Natural killer cell (primary cell): ENCODE results near the gene CTAG2. TPM values are rescaled to one million over a fixed set of nuclear protein-coding genes. Genes with fewer than 3 reads are reported as not detected.
"Not testable (repeated sequence)": the region's sequence is repeated elsewhere in the genome, so short reads cannot be mapped to it uniquely, and the experiment has no call there.

ENCODE experiments used
- ATAC-seq, 3 donors: fragments of 150-1000 bp in 2 of 3; fragments of 200-7000 bp in 1 of 3; cut with Tn5 transposase; 1 replicate in 1 of 3; 2 replicates in 2 of 3; pipeline ENCODE4 v1.10.0; 2021; ENCODE audit warnings: mild to moderate bottlenecking in 2 of 3, moderate library complexity in 2 of 3
- DNase-seq, 2 donors: peaks; one replicate each; pipeline versions ENCODE4 v3.0.0 to v3.0.0-alpha.2; 2013 to 2021; ENCODE audit warnings: mixed read lengths in 1 of 2
- H3K27ac ChIP-seq: one replicate; pipeline ENCODE4 v1.5.1; 2013; ENCODE audit warnings: mild to moderate bottlenecking, low read length
- H3K27me3 ChIP-seq: one replicate; pipeline ENCODE4 v1.6.1; 2013; ENCODE audit warnings: low read length; ENCODE audit not compliant: control insufficient read depth, insufficient read depth
- H3K36me3 ChIP-seq: one replicate; pipeline ENCODE4 v1.6.1; 2013; ENCODE audit warnings: low read length; ENCODE audit not compliant: control insufficient read depth, insufficient read depth
- H3K4me1 ChIP-seq: one replicate; pipeline ENCODE4 v1.6.1; 2013; ENCODE audit warnings: low read length; ENCODE audit not compliant: control insufficient read depth, insufficient read depth
- H3K4me3 ChIP-seq: one replicate; pipeline ENCODE4 v1.5.1; 2013; ENCODE audit warnings: low read length
- H3K9me3 ChIP-seq: one replicate; pipeline ENCODE4 v1.6.1; 2013; ENCODE audit warnings: low read length; ENCODE audit not compliant: control insufficient read depth, insufficient read depth
- H3K27ac Mint-ChIP-seq, 2 donors: one replicate each; pipeline ENCODE4 v1.8.0; 2022; ENCODE audit warnings: mild to moderate bottlenecking in 2 of 2, mixed read lengths in 2 of 2, moderate library complexity in 1 of 2
- H3K27me3 Mint-ChIP-seq, 2 donors: one replicate each; pipeline ENCODE4 v1.8.0; 2022; ENCODE audit warnings: low read depth in 2 of 2, mixed read lengths in 2 of 2
- H3K36me3 Mint-ChIP-seq: one replicate; pipeline ENCODE4 v1.8.0; 2022; ENCODE audit warnings: mixed read lengths
- H3K4me1 Mint-ChIP-seq, 2 donors: one replicate each; pipeline ENCODE4 v1.8.0; 2022; ENCODE audit warnings: mixed read lengths in 2 of 2
- H3K4me3 Mint-ChIP-seq: one replicate; pipeline ENCODE4 v1.8.0; 2022; ENCODE audit warnings: mild to moderate bottlenecking, moderate library complexity, mixed read lengths
- H3K9me3 Mint-ChIP-seq, 2 donors: one replicate each; pipeline ENCODE4 v1.8.0; 2022; ENCODE audit warnings: mixed read lengths in 2 of 2
- WGBS: methylation state at CpG from one replicate; pipeline ENCODE4 v1.1.7; 2013; ENCODE audit warnings: missing lambda C conversion rate; ENCODE audit not compliant: insufficient coverage; 5-methylcytosine and 5-hydroxymethylcytosine counted together
- intact Hi-C: fragments of 100-400 bp; cut with micrococcal nuclease; formaldehyde crosslinking; loops from one replicate; pipeline ENCODE4 v1.14.2; 2022
- total RNA-seq, 4 donors: library from RNA; stranded (reverse); fragments of 120-200 nt in 1 of 4; gene quantifications; one replicate each; pipeline versions ENCODE4 v1.2.3 to v1.2.4, GENCODE V29; 2013 to 2022
- TF ChIP-seq, protein P1 (sequence below): fragments of 200-600 bp; IDR thresholded peaks from one replicate; pipeline ENCODE4 v1.8.0; 2022; ENCODE audit warnings: antibody characterized with exemption

CTAG2 gene
- total RNA-seq = not detected
- not detected for total RNA-seq (2013)

DNA sequence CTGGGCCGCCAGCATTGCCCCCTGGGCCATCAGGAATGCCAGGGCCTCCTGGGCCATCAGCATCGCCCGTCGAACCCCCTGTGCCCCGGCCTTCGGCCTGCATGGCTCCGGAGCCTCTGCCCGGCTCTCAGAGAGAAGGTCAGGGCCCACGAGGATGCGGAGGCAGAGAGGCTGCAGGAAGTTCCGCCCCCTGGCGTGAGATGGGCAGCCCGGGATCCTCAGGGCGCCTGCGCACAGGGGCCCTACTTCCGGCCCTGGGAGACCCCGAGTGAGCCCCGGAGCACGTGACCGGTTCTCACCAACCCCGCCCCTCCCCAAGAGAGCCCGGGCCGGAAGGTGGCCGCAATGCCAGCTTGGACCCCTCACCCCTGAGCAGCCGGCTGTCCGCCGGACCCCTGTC is at the start of gene CTAG2:
Gene CTAG2 (minus strand): TSS at position 167 of the 400 bp plus-strand sequence. CDS start 64 bp downstream, at position 103.
- ATAC-seq, intact Hi-C loops, H3K36me3 Mint-ChIP-seq, H3K4me1 Mint-ChIP-seq, H3K27ac ChIP-seq, H3K4me3 ChIP-seq, H3K9me3 ChIP-seq, H3K36me3 ChIP-seq, H3K9me3 Mint-ChIP-seq, DNase-seq, H3K27me3 ChIP-seq, H3K4me3 Mint-ChIP-seq, H3K27me3 Mint-ChIP-seq, H3K27ac Mint-ChIP-seq, H3K4me1 ChIP-seq: not testable (repeated sequence)
- no CpG with 5 or more reads among the region's 27 CpGs for WGBS

DNA sequence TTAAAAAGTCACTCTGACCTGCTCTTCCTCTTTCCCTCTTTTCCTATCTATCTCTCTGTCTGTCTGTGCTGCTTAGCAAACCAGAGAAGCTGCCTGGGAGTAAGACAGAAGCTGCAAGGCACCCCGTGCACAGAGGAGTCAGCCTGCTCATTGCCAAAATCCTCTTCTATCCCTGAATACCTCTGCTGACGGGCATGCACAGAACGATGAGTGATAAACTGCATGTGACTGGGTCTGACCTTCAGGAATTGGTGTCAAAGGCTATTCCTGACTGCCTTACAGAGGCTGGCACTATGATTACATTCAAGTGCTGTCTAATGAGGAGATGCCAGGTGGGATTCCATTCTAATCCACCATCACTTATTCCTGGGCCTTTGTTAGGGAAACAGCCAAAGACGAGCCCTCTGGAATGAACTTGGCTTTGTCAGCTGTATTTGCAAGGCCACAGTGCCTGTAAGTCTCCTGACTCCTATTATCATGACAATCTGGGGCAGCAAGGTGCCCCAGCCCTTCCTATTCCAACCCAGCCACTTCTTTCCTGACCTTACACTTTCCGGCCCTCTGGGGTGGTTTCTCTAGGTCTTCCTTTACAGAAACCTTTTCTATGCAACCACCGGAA is 45.4 kb upstream of the CTAG2 start:
- Histone ChIP-seq H3K4me3 (no peak overlapping the region), H3K36me3 (peaks cover 59% of the 10 kb centered on the region), H3K9me3 (no peaks in the 10 kb centered on the region), H3K27me3 (no peaks in the 10 kb centered on the region), H3K27ac (no peak overlapping the region), H3K4me1 (peaks cover 4% of the 10 kb centered on the region)
- H3K9me3 Mint-ChIP-seq = no peaks in the 10 kb centered on the region
- DNase-seq (no peak), ATAC-seq (no peak)
- WGBS = 91% methylated on average over 4 of the region's 6 CpGs
- peaks cover 12% of the 10 kb centered on the region for H3K36me3 Mint-ChIP-seq
- TF ChIP-seq, protein P1, sequence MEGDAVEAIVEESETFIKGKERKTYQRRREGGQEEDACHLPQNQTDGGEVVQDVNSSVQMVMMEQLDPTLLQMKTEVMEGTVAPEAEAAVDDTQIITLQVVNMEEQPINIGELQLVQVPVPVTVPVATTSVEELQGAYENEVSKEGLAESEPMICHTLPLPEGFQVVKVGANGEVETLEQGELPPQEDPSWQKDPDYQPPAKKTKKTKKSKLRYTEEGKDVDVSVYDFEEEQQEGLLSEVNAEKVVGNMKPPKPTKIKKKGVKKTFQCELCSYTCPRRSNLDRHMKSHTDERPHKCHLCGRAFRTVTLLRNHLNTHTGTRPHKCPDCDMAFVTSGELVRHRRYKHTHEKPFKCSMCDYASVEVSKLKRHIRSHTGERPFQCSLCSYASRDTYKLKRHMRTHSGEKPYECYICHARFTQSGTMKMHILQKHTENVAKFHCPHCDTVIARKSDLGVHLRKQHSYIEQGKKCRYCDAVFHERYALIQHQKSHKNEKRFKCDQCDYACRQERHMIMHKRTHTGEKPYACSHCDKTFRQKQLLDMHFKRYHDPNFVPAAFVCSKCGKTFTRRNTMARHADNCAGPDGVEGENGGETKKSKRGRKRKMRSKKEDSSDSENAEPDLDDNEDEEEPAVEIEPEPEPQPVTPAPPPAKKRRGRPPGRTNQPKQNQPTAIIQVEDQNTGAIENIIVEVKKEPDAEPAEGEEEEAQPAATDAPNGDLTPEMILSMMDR = no peak
- peaks cover 16 to 26% of the 10 kb centered on the region in 2 donors for H3K4me1 Mint-ChIP-seq
- no peak overlapping the region for H3K27ac Mint-ChIP-seq
- no peak overlapping the region for H3K4me3 Mint-ChIP-seq
- intact Hi-C loops = no loop called here
- H3K27me3 Mint-ChIP-seq = peaks cover 0 to 18% of the 10 kb centered on the region in 2 donors

DNA sequence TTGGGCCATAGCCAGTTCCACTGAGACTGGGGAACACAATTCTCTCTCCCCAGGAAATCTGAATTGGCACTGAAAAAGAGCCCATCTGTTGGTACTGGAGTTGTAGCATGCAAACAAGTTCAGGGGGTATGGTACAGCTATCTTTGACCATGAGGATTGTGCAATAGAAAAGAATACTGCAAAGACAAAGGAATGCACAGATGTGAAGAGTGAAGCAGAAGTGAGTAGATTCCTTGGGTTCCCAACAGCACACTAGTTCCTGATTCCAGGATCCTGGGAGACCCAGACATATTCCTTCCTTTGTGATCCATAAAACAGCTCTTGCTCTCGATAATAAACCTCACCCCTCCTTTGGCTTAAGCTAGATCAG is 43.3 kb upstream of the CTAG2 start:
- H3K27me3 ChIP-seq = no peaks in the 10 kb centered on the region
- ATAC-seq = no peak
- H3K36me3 ChIP-seq = peaks cover 59% of the 10 kb centered on the region
- Mint-ChIP-seq H3K27ac (peak overlapping the region in 1 of 2 donors; percentile 61), H3K36me3 (peaks cover 12% of the 10 kb centered on the region), H3K27me3 (peaks cover 0 to 18% of the 10 kb centered on the region in 2 donors), H3K9me3 (no peaks in the 10 kb centered on the region), H3K4me3 (no peak overlapping the region), H3K4me1 (peaks cover 15% of the 10 kb centered on the region in 2 donors)
- H3K4me1 ChIP-seq = peaks cover 4% of the 10 kb centered on the region
- no peak for DNase-seq
- TF ChIP-seq, protein P1 = no peak
- no peak overlapping the region for H3K4me3 ChIP-seq
- no peaks in the 10 kb centered on the region for H3K9me3 ChIP-seq
- intact Hi-C loops = no loop called here
- H3K27ac ChIP-seq = no peak overlapping the region
- 100% methylated on average over 1 of the region's 1 CpG for WGBS

DNA sequence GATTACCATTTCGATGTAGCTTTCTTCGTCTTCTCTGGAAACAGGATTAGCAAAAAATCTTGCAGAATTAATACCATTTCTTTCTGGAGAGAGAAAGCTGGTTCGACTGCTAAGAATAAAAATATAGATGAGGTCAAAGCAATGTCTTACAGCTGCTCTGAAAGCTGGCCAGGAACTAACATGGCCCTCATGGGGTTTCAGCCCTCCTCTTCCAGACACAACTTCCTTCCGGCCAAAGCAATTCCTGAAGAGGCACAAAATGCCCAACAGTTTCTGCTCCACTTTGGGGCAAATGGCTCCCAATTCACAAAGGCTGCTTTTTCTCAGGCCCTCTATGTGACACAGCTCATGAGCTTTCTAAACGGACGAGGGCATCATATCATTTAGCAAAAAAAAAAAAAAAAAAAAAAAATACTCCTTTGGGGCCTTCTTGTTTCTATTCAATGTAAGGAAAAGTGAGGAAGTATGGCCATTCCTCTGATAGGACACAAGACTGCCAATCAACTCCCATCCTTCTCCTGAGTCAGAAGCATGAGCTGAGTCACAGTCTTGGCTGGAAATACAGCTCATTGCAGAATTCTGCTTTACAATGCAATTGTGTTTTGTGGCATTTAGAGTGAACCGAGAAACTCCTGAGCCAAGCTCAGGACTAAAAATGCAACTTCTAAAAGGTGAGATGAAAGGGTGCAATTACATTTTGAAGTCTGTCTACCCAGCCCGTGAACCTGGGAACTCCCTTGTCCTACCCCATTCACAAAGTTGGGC is 42.7 kb upstream of the CTAG2 start:
- peaks cover 12% of the 10 kb centered on the region for H3K36me3 Mint-ChIP-seq
- H3K27ac Mint-ChIP-seq = peak overlapping the region; percentile 51 to 61
- H3K4me1 ChIP-seq = peaks cover 4% of the 10 kb centered on the region
- H3K9me3 Mint-ChIP-seq = no peaks in the 10 kb centered on the region
- H3K4me3 ChIP-seq = no peak overlapping the region
- H3K27ac ChIP-seq = no peak overlapping the region
- H3K4me1 Mint-ChIP-seq = peaks cover 13 to 15% of the 10 kb centered on the region in 2 donors
- H3K27me3 ChIP-seq = no peaks in the 10 kb centered on the region
- H3K4me3 Mint-ChIP-seq = no peak overlapping the region
- no peak for ATAC-seq
- no peak for DNase-seq
- intact Hi-C loops = no loop called here
- 82% methylated on average over 4 of the region's 8 CpGs for WGBS
- H3K36me3 ChIP-seq = peaks cover 59% of the 10 kb centered on the region
- H3K9me3 ChIP-seq = no peaks in the 10 kb centered on the region
- TF ChIP-seq, protein P1 = no peak
- H3K27me3 Mint-ChIP-seq = peaks cover 0 to 18% of the 10 kb centered on the region in 2 donors
